OCI-LY1 (cell line): ENCODE results near the gene ZNF664.

ENCODE experiments used
- H2AFZ ChIP-seq: fragments of 200-600 bp; sonication (generic), shearing (Covaris generic); 2 replicates; pipeline ENCODE4 v1.6.0; 2014; ENCODE audit warnings: antibody characterized with exemption, mild to moderate bottlenecking, low read length
- H3F3A ChIP-seq: fragments of 200-600 bp; sonication (generic), shearing (Covaris generic); 2 replicates; pipeline ENCODE4 v1.6.0; 2014; ENCODE audit warnings: mild to moderate bottlenecking, antibody characterized with exemption, low read length, moderate library complexity; ENCODE audit not compliant: insufficient read depth
- H3K27ac ChIP-seq: fragments of 200-600 bp; sonication (generic); 2 replicates; pipeline ENCODE4 v1.5.1; 2014; ENCODE audit warnings: low read length, mixed run types, mild to moderate bottlenecking, low read depth; ENCODE audit not compliant: poor library complexity, severe bottlenecking
- H3K27me3 ChIP-seq: fragments of 200-600 bp; sonication (generic); 2 replicates; pipeline ENCODE4 v1.6.0; 2014; ENCODE audit warnings: antibody characterized with exemption, mild to moderate bottlenecking, low read length, moderate library complexity; ENCODE audit not compliant: insufficient read depth
- H3K36me3 ChIP-seq: fragments of 200-600 bp; sonication (generic); 2 replicates; pipeline ENCODE4 v1.6.1; 2014; ENCODE audit warnings: mild to moderate bottlenecking, antibody characterized with exemption, low read length, moderate library complexity, mixed read lengths; ENCODE audit not compliant: insufficient read depth
- H3K4me1 ChIP-seq: fragments of 200-600 bp; sonication (generic); 2 replicates; pipeline ENCODE4 v1.5.1; 2014; ENCODE audit warnings: mild to moderate bottlenecking, low read length, moderate library complexity; ENCODE audit not compliant: insufficient read depth, severe bottlenecking
- H3K4me2 ChIP-seq: fragments of 200-600 bp; sonication (generic), shearing (Covaris generic); 2 replicates; pipeline ENCODE4 v1.6.1; 2014; ENCODE audit warnings: low read length
- H3K4me3 ChIP-seq: fragments of 200-600 bp; sonication (generic); 2 replicates; pipeline ENCODE4 v1.5.1; 2014; ENCODE audit warnings: low read length, low read depth, mild to moderate bottlenecking, mixed read lengths; ENCODE audit not compliant: poor library complexity, severe bottlenecking
- H3K79me2 ChIP-seq: fragments of 200-600 bp; shearing (Covaris generic); 2 replicates; pipeline ENCODE4 v1.6.1; 2016; ENCODE audit warnings: mixed run types, low read length, mixed read lengths; ENCODE audit not compliant: insufficient read depth
- H3K9ac ChIP-seq: fragments of 200-600 bp; sonication (generic), shearing (Covaris generic); 2 replicates; pipeline ENCODE4 v1.6.1; 2014; ENCODE audit warnings: mild to moderate bottlenecking, low read length, mixed read lengths
- H3K9me2 ChIP-seq: fragments of 200-600 bp; sonication (generic), shearing (Covaris generic); 2 replicates; pipeline ENCODE4 v1.6.1; 2014; ENCODE audit warnings: low read depth, mild to moderate bottlenecking, low read length, mixed read lengths
- H3K9me3 ChIP-seq: fragments of 200-600 bp; shearing (Covaris generic); 2 replicates; pipeline ENCODE4 v1.6.1; 2014; ENCODE audit warnings: low read length, mixed read lengths
- H4K20me1 ChIP-seq: fragments of 200-600 bp; sonication (generic), shearing (Covaris generic); 2 replicates; pipeline ENCODE4 v1.6.0; 2016; ENCODE audit warnings: mild to moderate bottlenecking, low read length; ENCODE audit not compliant: insufficient read depth
- CTCF ChIP-seq: fragments of 200-600 bp; sonication (generic), shearing (Covaris generic); IDR thresholded peaks from 2 replicates; pipeline ENCODE4 v1.5.1; 2017; ENCODE audit warnings: mild to moderate bottlenecking, antibody characterized with exemption, low read length, moderate library complexity, mixed read lengths
- EZH2 ChIP-seq: fragments of 200-600 bp; sonication (generic), shearing (Covaris generic); IDR thresholded peaks from 2 replicates; pipeline ENCODE4 v1.8.0; 2017; ENCODE audit warnings: borderline replicate concordance, mixed run types, mild to moderate bottlenecking, antibody characterized with exemption, low read length, moderate library complexity, mixed read lengths

The ZNF664 gene

GRCh38 chr12:124024776-124025175 lies 51.8 kb downstream of the ZNF664 start:
- TF ChIP-seq CTCF (no peak), EZH2 (no peak)
- Histone ChIP-seq H3K4me3 (no peak overlapping the region), H3K79me2 (no peaks in the 10 kb centered on the region), H3K9me3 (no peaks in the 10 kb centered on the region), H3K9me2 (no peaks in the 10 kb centered on the region), H3K9ac (no peak overlapping the region), H3K27ac (no peak overlapping the region), H3K4me1 (no peaks in the 10 kb centered on the region), H3K4me2 (no peak overlapping the region), H3K36me3 (no peaks in the 10 kb centered on the region), H3K27me3 (0 out of 2 replicates have a peak, but pooled peaks cover 3% of the 10 kb centered on the region), H4K20me1 (no peaks in the 10 kb centered on the region), H2AFZ (no peak overlapping the region), H3F3A (no peaks in the 10 kb centered on the region)

- H3K4me2 ChIP-seq = no peak overlapping the region
- H2AFZ ChIP-seq = no peak overlapping the region
- H3K9me2 ChIP-seq = no peaks in the 10 kb centered on the region
- H3K79me2 ChIP-seq = no peaks in the 10 kb centered on the region
- no peaks in the 10 kb centered on the region for H3K4me1 ChIP-seq
- TF ChIP-seq CTCF = no peak
- no peak for TF ChIP-seq EZH2
- no peak overlapping the region for H3K9ac ChIP-seq
- no peaks in the 10 kb centered on the region for H3K9me3 ChIP-seq
- 0 out of 2 replicates have a peak, but pooled peaks cover 3% of the 10 kb centered on the region for H3K27me3 ChIP-seq
- H3K4me3 ChIP-seq = no peak overlapping the region
- no peaks in the 10 kb centered on the region for H3F3A ChIP-seq
- no peaks in the 10 kb centered on the region for H3K36me3 ChIP-seq
- no peak overlapping the region for H3K27ac ChIP-seq
- H4K20me1 ChIP-seq = no peaks in the 10 kb centered on the region
Observed at GRCh38 chr12:124025661-124026060, 52.6 kb downstream of the ZNF664 start.

- H3K4me2 ChIP-seq = no peak overlapping the region
- TF ChIP-seq CTCF = no peak
- no peak for TF ChIP-seq EZH2
- H3K27ac ChIP-seq = no peak overlapping the region
Observed at GRCh38 chr12:124026755-124027745, 54.0 kb downstream of the ZNF664 start.

More at GRCh38 chr12:124026755-124027745, 54.0 kb downstream of the ZNF664 start:
- Histone ChIP-seq H3K79me2 (no peaks in the 10 kb centered on the region), H4K20me1 (no peaks in the 10 kb centered on the region), H3K4me3 (no peak overlapping the region), H3K9ac (no peak overlapping the region), H3K4me1 (no peaks in the 10 kb centered on the region), H3K9me3 (no peaks in the 10 kb centered on the region), H3F3A (no peaks in the 10 kb centered on the region), H3K9me2 (no peaks in the 10 kb centered on the region), H2AFZ (no peak overlapping the region), H3K36me3 (no peaks in the 10 kb centered on the region), H3K27me3 (0 out of 2 replicates have a peak, but pooled peaks cover 3% of the 10 kb centered on the region)
